BE2C (cell line): ENCODE measurements around the gene CCDC40.
"Not testable (repeated sequence)": the region's sequence is repeated elsewhere in the genome, so short reads cannot be mapped to it uniquely, and the experiment has no call there.

Source experiments
- DNase-seq: peaks from one replicate; pipeline ENCODE4 v3.0.0-alpha.2; 2020
- H3K27me3 ChIP-seq: fragments of 250-450 bp; sonication (Bioruptor Pico); 2 replicates; pipeline ENCODE4 v1.5.1; 2020; ENCODE audit warnings: mild to moderate bottlenecking
- H3K36me3 ChIP-seq: fragments of 250-450 bp; sonication (Bioruptor Pico); 2 replicates; pipeline ENCODE4 v1.5.1; 2020; ENCODE audit warnings: mild to moderate bottlenecking
- H3K4me1 ChIP-seq: fragments of 250-450 bp; sonication (Bioruptor Pico); 2 replicates; pipeline ENCODE4 v1.5.1; 2020
- H3K4me3 ChIP-seq: 2 replicates; pipeline ENCODE4 v1.5.1; 2011; ENCODE audit warnings: low read depth, low read length
- H3K9me3 ChIP-seq: fragments of 250-450 bp; sonication (Bioruptor Pico); 2 replicates; pipeline ENCODE4 v1.5.1; 2020
- CTCF ChIP-seq: IDR thresholded peaks from 2 replicates; pipeline ENCODE4 v1.5.1; 2012; ENCODE audit warnings: mild to moderate bottlenecking, low read depth, low read length

Gene CCDC40

DNA sequence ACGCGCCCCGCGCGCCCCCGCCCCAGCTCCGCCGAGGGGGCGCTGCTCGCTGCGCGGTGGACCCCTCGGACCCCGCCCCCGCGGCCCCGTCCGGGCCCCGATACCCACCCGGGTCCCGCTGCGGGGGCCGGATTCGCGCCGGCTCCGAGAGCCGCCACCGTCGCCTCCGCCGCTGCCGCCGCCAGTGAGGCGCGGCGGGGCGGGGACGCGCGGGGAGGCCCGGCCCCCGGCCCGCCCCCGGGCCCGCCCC, 830 bp upstream of the CCDC40 start, which contains the start of gene TBC1D16:
Gene TBC1D16, minus strand, starts transcription at position 186 of the 250 bp plus-strand sequence. CDS start 22,325 bp downstream, outside the sequence.
- no peak for TF ChIP-seq CTCF

GRCh38 chr17:80036715-80037477, 454 bp downstream of the CCDC40 start:
- TF ChIP-seq CTCF: no peak
- Histone ChIP-seq H3K9me3 (no peaks in the 10 kb centered on the region), H3K27me3 (no peaks in the 10 kb centered on the region), H3K36me3 (no peaks in the 10 kb centered on the region), H3K4me1 (no peaks in the 10 kb centered on the region), H3K4me3 (peak overlapping the region; percentile 81)
- DNase-seq: peak; percentile 71

More for the DNA sequence above, 830 bp upstream of the CCDC40 start, which contains the start of gene TBC1D16:
- no peak for DNase-seq
- H3K27me3 ChIP-seq: no peaks in the 10 kb centered on the region
- no peaks in the 10 kb centered on the region for H3K36me3 ChIP-seq
- H3K4me1 ChIP-seq: no peaks in the 10 kb centered on the region
- H3K4me3 ChIP-seq: peak within 1 kb of the TSS; percentile 84
- no peaks in the 10 kb centered on the region for H3K9me3 ChIP-seq

DNA sequence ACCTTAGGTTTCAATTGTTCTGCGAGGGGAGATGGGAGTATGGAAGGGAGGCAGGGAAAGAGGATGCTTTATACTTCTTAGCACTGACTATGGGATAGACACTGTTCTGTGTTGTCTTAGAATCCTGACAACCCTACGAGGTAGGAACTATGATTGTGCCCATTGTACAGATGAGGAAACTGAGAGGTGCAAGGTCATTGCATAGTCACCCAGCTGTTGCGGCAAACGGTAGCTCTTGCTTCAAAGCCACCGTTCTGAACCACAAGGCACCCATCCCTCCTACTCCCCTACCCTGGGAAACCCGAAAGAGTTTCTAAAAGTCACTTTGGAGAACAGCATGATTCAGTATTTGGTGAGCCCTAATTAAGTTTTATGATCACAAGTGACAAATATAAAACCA, 7.5 kb downstream of the CCDC40 start:
- H3K27me3 ChIP-seq: no peaks in the 10 kb centered on the region
- H3K4me1 ChIP-seq: 0 out of 2 replicates have a peak, but pooled peaks cover 3% of the 10 kb centered on the region

GRCh38 chr17:80045703-80046102, 9.3 kb downstream of the CCDC40 start:
- Histone ChIP-seq H3K9me3 (no peaks in the 10 kb centered on the region), H3K27me3 (no peaks in the 10 kb centered on the region), H3K4me1 (0 out of 2 replicates have a peak, but pooled peaks cover 3% of the 10 kb centered on the region), H3K36me3 (no peaks in the 10 kb centered on the region), H3K4me3 (no peak overlapping the region)
- TF ChIP-seq CTCF: no peak
- DNase-seq: no peak

More for the DNA sequence above, 7.5 kb downstream of the CCDC40 start:
- no peak for DNase-seq
- Histone ChIP-seq H3K36me3 (no peaks in the 10 kb centered on the region), H3K9me3 (no peaks in the 10 kb centered on the region), H3K4me3 (no peak overlapping the region)
- TF ChIP-seq CTCF: no peak

- not testable (repeated sequence) for H3K27me3 ChIP-seq, H3K9me3 ChIP-seq, H3K36me3 ChIP-seq, DNase-seq, H3K4me3 ChIP-seq, H3K4me1 ChIP-seq
Observed at GRCh38 chr17:80046709-80047108, 10.3 kb downstream of the CCDC40 start.

DNA sequence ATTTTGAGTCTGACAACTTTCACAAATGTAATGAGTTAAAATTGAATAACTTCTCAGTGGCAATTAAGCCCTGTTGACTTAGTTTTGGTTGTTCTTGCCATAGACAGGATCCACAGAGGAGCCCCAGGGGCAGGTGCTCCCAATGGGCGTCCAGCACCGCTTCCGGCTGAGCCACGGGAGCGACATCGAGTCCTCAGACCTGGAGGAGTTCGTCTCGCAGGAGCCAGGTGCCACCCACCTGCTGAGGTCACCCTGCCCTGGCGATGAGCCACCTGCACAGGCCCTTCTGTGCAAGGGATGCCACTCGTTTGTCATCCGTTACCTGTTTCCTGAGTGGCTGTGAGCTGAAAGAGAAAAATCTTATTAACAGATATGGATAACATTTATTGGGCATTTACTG, 10.7 kb downstream of the CCDC40 start:
- no peaks in the 10 kb centered on the region for H3K9me3 ChIP-seq
- TF ChIP-seq CTCF: no peak
- H3K36me3 ChIP-seq: no peaks in the 10 kb centered on the region
- no peak for DNase-seq
- H3K27me3 ChIP-seq: no peaks in the 10 kb centered on the region
- 0 out of 2 replicates have a peak, but pooled peaks cover 3% of the 10 kb centered on the region for H3K4me1 ChIP-seq
- no peak overlapping the region for H3K4me3 ChIP-seq
